ENCODE results near the gene GABRG3.

The GABRG3 gene

GRCh38 chr15:27535445-27536129 lies 564.6 kb downstream of the GABRG3 start:
- DNase-seq: no peak

- DNase-seq: peak; percentile 38 to 47
Observed at GRCh38 chr15:27538325-27538724, 567.3 kb downstream of the GABRG3 start.

- no peak for DNase-seq
Observed at GRCh38 chr15:27541581-27541980, 570.6 kb downstream of the GABRG3 start.

- DNase-seq: no peak
Observed at GRCh38 chr15:27545494-27546255, 574.7 kb downstream of the GABRG3 start.

- DNase-seq: no peak
Observed at GRCh38 chr15:27549746-27550145, 578.8 kb downstream of the GABRG3 start.

- no peak for DNase-seq
Observed at GRCh38 chr15:27550635-27551034, 579.7 kb downstream of the GABRG3 start.

GRCh38 chr15:27561816-27562215 lies 590.8 kb downstream of the GABRG3 start:
- no peak for DNase-seq

- DNase-seq: no peak
Observed at GRCh38 chr15:27563765-27564370, 592.9 kb downstream of the GABRG3 start.

- DNase-seq: no peak
Observed at GRCh38 chr15:27564656-27565055, 593.7 kb downstream of the GABRG3 start.

GRCh38 chr15:27570746-27571145 lies 599.8 kb downstream of the GABRG3 start:
- no peak for DNase-seq

- DNase-seq: no peak
Observed at GRCh38 chr15:27573805-27574485, 603.0 kb downstream of the GABRG3 start.

- DNase-seq: no peak
Observed at GRCh38 chr15:27574541-27575054, 603.6 kb downstream of the GABRG3 start.

GRCh38 chr15:27575521-27575920 lies 604.5 kb downstream of the GABRG3 start:
- DNase-seq: no peak

- no peak for DNase-seq
Observed at GRCh38 chr15:27576576-27576975, 605.6 kb downstream of the GABRG3 start.

GRCh38 chr15:27579738-27580137 lies 608.8 kb downstream of the GABRG3 start:
- DNase-seq: no peak

- DNase-seq: no peak
Observed at GRCh38 chr15:27582726-27583410, 611.9 kb downstream of the GABRG3 start.

- DNase-seq: no peak
Observed at GRCh38 chr15:27583651-27584050, 612.7 kb downstream of the GABRG3 start.

GRCh38 chr15:27585041-27585640 lies 614.2 kb downstream of the GABRG3 start:
- no peak for DNase-seq

GRCh38 chr15:27587810-27588209 lies 616.8 kb downstream of the GABRG3 start:
- DNase-seq: no peak

GRCh38 chr15:27589260-27589659 lies 618.3 kb downstream of the GABRG3 start:
- DNase-seq: no peak

GRCh38 chr15:27589782-27590181 lies 618.8 kb downstream of the GABRG3 start:
- no peak for DNase-seq
